Right ventricle myocardium inferior (tissue), 1 donor: ENCODE data around the gene BCKDHB. TPM values are rescaled to one million over a fixed set of nuclear protein-coding genes. Genes with fewer than 3 reads are reported as not detected.
"Not testable (repeated sequence)": the region's sequence is repeated elsewhere in the genome, so short reads cannot be mapped to it uniquely, and the experiment has no call there.

Experiments used
- ATAC-seq: fragments of 200-7000 bp; cut with Tn5 transposase; one replicate; pipeline ENCODE4 v1.9.1; 2020; ENCODE audit warnings: mild to moderate bottlenecking, moderate library complexity
- DNase-seq: peaks from one replicate; pipeline ENCODE4 v3.0.0; 2021; ENCODE audit errors: missing footprints
- intact Hi-C: fragments of 100-400 bp; cut with DNase I; formaldehyde crosslinking; loops from one replicate; pipeline ENCODE4 v1.11.0; 2022
- long read RNA-seq: library from polyadenylated mRNA; unstranded; transcript quantifications from one replicate; pipeline ENCODE4 v2.0.0, GENCODE V29; 2021
- total RNA-seq: library from RNA; stranded (reverse); fragmentation: NEBNext Ultra II Directional; extraction: Animal tissue kit (Norgen Biotek cat#: 25700); gene quantifications from one replicate; pipeline ENCODE4 v1.2.1, GENCODE V29; 2021
- donor health status: DM: no; HTN: yes; CAD: no; lungs with severe emphysema.

The BCKDHB gene
- 28.5 TPM for total RNA-seq
- long read RNA-seq, transcript BCKDHB-202 (11 exons, 1,514 nt): major isoform, 11 of 18 reads
- long read RNA-seq, partial matches to known transcripts: 0 of 18 reads
- long read RNA-seq, other reads (novel, unspliced or antisense): 6 of 18 reads

DNA sequence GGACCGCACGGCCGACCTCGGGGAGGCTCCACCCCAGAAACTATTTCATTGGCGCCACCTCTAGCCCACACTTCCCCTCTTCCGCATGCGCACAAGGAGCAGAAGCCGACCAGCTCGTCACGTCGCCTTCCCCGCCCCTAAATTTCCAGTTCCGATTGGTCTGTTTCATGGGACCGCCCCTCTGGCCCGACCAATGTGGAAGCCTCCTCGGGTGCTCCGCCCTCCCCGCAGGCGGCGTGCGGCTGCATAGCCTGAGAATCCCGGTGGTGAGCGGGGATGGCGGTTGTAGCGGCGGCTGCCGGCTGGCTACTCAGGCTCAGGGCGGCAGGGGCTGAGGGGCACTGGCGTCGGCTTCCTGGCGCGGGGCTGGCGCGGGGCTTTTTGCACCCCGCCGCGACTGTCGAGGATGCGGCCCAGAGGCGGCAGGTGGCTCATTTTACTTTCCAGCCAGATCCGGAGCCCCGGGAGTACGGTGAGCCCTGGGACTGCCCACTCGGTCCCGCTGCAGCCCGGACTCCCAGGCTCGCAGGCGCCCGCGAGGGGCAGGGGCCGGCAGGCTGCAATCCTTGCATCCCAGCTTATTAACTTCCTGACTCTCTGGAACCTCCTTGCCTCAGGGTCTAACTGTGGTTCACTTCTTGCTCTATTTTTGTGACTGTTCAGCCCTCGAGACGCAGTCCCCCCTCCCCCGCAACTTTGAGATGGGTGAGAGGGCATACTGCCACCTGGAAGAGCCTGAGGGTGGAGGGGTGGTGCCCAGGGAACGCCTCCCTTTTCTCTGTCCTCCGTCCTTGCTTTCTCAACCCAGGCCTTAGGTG lies at the start of gene BCKDHB:
BCKDHB (plus strand) TSS at position 254 of the 818 bp plus-strand sequence; CDS start at position 277, 23 bp downstream.
- DNase-seq (peak; percentile 99), ATAC-seq (peak; percentile 100)
- intact Hi-C loops: loop anchor here (1.0 kb wide), 1 partner anchor 102 kb away; the partner anchor contains the start of gene TTK

DNA sequence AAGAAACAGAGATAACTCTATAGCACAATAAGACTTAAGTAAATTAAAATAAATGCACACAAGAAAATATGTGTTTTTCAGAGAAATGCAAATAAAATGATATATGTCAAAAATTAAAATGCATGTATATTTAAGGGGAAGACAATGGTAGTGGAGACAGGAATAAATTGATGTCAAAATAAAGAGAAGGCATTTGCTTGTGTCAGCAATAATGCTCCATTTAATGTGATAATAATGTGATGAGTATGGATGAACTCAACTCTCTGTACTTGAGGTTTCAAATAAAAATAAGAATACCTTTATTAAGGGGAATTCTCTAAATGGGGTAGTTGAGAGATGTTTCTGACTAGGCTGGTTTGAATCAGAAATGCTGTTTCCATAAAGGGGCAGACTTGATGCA lies 45.7 kb upstream of the BCKDHB start:
- intact Hi-C loops: no loop called here
- ATAC-seq: no peak
- DNase-seq: no peak

DNA sequence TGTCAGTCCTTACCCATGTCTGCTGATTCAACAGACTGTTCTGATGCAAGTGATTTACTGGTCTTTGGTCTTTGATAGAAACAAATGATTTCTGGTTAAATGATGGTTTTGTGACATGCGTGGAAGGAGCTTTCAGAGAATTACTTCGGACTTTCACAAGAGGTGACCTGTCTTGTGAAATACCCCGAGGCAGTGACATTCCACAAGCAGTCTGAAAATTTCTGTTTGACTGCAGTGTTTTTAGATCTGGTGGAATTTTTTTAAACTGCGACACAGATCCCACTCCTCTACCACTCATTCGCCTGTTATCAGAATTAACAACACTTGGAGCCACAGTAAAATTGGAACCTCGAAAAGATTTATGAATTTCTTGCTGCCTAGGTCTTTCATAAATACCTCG lies 38.3 kb upstream of the BCKDHB start:
- DNase-seq, ATAC-seq, intact Hi-C loops: not testable (repeated sequence)

DNA sequence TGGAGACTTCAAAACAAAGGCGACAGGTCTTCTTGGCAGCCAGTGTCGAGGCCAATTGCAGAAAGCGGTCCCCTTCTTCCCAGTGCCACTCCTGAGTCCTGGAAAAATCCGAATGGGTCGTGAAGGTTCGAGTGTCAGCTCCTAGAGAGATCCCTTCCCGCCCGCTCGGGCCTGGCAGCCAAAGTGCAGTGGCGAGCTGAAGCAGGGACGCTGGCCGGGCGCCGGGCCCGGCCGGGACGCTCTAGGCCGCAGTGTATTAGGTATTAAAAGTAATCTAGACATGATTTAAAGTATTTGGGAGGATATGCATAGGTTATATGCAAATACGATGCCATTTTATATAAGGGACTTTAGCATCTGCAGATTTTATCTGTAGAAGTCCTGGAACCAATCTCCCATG lies 36.0 kb upstream of the BCKDHB start:
- ATAC-seq, intact Hi-C loops, DNase-seq: not testable (repeated sequence)

GRCh38 chr6:80077067-80077466 lies 29.4 kb upstream of the BCKDHB start:
- ATAC-seq: no peak
- intact Hi-C loops: no loop called here

DNA sequence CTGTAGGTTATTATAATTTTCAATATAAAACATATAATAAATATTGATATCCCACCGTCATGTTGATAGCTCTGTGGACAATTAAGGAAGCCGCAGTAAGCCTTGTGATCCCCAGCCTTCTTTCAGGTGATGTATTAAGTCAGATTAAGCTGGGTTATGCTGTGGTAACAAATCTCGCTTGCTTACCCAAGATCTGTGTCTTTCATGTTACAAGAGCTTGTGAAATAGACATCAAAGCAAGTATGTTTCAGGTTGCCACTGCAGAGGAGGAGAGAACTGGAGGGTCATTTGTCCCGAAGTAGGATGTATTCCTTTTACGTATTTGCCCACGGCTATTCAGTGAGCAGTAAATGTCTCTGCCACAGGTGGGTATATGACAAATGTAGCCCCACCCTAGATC lies 17.8 kb upstream of the BCKDHB start:
- intact Hi-C loops: no loop called here
- ATAC-seq (no peak), DNase-seq (no peak)

More at GRCh38 chr6:80077067-80077466, 29.4 kb upstream of the BCKDHB start:
- no peak for DNase-seq

DNA sequence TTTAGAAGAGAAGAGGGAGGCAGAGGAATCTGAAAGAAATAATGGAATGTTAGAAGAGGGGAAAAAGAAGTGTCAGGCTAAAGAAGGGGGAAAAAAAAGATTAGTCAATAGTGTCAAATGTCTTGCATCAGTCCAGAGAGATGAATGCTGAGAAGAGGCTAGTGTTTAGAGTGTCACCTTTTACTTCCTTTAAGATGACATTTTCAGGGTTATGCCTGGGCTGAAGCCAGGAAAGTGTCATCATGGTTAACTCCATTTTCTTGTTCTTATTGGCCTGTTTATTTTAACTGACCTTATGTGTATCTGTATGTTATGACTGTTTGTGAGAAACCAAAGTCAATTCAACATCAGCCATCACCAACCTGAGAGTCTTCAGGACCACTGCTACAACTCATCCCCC lies 15.0 kb upstream of the BCKDHB start:
- DNase-seq (no peak), ATAC-seq (no peak)
- intact Hi-C loops: loop anchor here (5.0 to 10.0 kb wide), 2 partner anchors 147 to 314 kb away; partner anchors contain the start of gene ELOVL4

DNA sequence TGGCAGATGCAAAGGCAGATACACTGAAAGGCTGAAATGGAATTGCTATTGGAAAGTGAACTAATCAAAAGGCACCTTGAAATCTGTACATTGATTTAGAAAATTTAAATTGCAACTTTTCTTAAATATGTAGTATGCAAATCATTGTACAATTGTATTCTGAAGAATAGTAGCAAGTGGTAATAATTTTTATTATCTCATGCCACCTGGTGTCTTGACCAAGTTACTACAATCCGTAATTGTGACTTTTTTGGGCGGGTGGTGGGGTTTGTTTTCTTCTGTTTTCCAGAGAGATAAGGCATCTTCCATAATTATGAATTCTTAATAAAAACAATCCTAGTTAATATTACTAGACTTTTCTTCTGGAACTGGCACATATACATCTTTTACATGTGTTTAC lies 12.5 kb upstream of the BCKDHB start:
- intact Hi-C loops: loop anchor here (5.0 to 10.0 kb wide), 2 partner anchors 149 to 317 kb away; partner anchors contain the start of gene ELOVL4
- DNase-seq: no peak
- ATAC-seq: no peak

DNA sequence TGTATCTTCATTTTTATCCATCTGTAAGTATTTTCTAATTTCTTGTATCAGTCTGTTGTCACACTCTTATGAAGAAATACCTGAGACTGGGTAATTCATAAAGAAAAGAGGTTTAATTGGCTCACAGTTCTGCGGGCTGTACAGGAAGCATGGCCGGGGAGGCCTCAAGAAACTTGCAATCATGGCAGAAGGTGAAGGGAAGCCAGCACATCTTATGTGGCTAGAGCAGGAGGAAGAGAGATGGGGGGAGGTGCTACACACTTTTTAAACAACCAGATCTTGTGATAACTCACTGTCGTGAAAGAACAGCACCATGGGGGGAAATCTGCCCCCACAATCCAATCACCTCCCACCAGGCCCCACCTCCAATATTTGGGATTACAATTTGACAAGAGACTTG lies 10.9 kb upstream of the BCKDHB start:
- intact Hi-C loops: loop anchor here (10.0 kb wide), 1 partner anchor 151 kb away; the partner anchor contains the start of gene ELOVL4
- DNase-seq: no peak
- no peak for ATAC-seq

DNA sequence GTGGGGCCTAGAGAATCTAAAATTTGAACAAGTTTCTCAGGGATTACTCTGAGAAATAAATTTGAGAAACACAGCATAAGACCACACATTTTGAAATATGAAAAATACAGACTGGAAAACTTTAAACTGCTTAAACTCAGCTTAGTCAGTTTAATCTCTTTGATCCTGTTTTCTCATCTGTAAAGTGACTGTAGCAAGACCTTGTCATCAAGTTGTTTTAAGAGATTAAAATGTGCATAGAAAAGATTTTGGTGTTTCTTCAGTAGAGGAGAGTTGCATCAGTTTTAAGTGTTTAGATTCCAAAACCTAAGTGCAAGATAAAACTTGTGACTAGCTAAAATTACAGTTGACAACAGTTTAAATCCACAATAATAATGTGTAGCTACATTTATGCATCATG lies 8.1 kb upstream of the BCKDHB start:
- ATAC-seq (no peak), DNase-seq (no peak)
- intact Hi-C loops: loop anchor here (10.0 kb wide), 1 partner anchor 154 kb away; the partner anchor contains the start of gene ELOVL4

DNA sequence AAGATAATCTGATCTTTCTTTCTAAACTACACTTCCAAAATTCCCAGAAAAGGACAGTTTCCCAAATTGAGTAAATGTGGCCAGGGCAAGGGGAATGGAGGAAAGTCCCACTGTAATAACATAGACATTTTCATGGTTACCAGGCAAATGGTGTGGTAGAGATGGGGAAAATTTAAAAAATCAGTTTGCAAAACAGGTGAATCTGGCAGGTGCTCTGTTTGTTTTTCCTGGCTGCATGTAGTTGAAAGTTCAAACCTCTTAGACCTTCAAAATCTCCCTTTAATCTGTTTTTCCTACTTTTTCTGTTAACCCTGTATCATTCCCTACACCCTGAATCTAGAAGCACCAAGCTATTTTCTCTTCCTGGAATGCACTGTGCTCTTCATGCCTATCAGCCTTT lies 2.0 kb upstream of the BCKDHB start:
- ATAC-seq (no peak), DNase-seq (no peak)
- intact Hi-C loops: no loop called here

DNA sequence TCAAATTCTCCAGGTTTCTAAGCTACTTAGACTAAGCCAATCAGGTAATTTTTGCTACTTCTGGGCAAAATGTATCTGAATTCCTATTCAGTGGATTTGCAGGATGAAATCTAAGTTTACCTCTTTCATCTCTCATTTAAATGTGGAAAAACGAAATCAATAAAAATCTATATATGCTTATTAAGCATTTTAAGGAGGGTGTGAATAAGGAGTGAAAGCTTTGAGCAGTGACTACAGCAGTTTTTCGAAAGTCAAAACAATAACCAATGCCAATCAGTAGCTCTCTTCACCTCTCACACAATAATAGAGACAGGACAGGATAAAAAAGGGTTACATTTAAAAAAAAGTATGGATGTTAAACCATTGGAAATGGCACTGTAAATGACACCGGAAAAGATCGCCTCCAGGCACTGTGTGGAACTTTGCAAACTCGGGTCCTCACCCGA lies 476 bp upstream of the BCKDHB start:
- DNase-seq (no peak), ATAC-seq (no peak)
- intact Hi-C loops: loop anchor here (1.0 kb wide), 1 partner anchor 102 kb away; the partner anchor contains the start of gene TTK

DNA sequence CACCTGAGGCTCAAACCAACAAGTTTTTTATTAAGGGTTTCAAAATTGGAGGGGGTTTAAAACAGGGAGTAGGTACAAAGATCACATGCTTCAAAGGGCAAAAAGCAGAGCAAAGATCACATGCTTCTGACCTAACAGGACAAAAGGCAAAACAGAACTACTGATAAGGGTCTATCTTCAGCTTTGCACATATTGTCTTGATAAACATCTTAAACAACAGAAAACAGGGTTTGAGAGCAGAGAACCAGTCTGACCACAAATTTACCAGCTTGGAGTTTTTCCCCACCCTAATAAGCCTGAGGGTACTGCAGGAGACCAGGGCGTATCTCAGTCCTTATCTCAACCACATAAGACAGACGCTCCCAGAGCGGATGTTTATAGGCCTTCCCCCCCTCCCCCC lies 16.1 kb downstream of the BCKDHB start:
- ATAC-seq, intact Hi-C loops, DNase-seq: not testable (repeated sequence)

DNA sequence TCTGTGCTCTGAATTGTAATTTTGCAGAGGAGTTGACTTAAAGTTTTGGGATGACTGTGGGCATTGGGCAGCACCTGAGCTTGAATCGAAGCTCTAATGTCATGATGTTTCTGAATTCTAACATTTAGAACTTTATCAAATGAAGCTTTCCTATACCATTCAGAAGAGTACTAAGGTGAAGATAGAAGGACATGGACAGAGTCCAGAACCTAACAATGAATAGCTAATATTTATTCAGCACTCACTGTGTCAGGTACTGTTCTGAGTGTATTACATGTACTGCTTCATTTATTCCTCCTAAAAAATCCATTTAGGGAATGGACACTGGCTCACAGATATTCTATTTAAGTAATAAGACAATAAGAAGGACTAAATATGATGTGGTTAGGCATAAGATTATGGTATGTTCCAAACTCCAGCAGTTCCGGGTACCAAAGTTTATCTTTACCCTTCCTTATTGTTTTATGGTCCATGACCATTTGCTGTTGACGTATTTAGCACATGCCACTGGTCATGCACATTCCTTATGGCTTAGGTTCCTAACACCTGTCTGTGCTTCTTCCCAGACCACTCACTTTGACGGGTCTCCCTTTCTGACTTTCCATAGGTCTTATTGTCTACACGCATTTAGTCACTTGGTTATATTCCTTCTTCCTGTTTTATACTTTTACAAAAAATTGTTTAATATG lies 20.3 kb downstream of the BCKDHB start:
- intact Hi-C loops: no loop called here
- DNase-seq: no peak
- no peak for ATAC-seq

DNA sequence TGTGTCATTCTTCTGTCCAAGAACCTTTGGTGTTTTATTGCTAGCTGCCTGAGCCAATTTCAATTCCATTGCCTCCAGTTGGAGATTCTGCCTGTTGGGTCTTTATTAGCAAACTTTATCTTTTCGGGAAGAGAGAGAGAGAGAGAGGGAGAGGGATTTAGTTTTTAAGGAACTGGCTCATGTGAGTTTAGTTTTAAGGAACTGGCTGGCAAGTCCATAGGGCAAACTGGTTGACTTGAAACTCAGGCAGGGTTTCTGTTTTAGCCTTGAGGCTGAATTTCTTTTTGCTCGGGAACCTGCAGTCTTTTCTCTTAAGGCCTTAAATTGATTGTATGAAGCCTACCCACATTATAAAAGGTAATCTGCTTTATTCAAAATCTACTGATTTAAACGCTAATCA lies 23.0 kb downstream of the BCKDHB start:
- no peak for ATAC-seq
- intact Hi-C loops: no loop called here

GRCh38 chr6:80133020-80133419 lies 26.5 kb downstream of the BCKDHB start:
- peak; percentile 52 for ATAC-seq
- intact Hi-C loops: loop anchor here (10.0 kb wide), 2 partner anchors 342 to 472 kb away; no protein-coding TSS in a partner anchor
- DNase-seq: no peak

More for the DNA sequence above, 23.0 kb downstream of the BCKDHB start:
- no peak for DNase-seq

DNA sequence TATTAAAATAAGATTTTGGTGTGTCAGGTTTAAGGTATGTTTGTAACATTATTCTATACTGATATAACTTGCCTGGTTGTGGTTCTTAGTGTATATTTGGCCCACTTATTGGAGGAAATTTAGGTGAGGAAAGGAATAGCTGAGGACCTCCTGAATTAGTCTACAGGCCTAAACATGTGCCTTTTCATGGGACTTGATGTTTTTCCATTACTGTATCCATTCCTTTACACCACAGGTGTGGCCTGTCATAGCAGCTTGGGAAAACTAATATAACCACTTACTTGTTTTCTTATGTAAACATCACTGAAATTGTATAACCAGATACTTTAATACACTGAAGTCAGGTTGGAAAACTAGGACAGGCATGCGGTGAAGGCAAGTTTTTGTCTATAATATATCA lies 27.6 kb downstream of the BCKDHB start:
- DNase-seq (no peak), ATAC-seq (no peak)
- intact Hi-C loops: loop anchor here (10.0 kb wide), 2 partner anchors 341 to 471 kb away; no protein-coding TSS in a partner anchor

DNA sequence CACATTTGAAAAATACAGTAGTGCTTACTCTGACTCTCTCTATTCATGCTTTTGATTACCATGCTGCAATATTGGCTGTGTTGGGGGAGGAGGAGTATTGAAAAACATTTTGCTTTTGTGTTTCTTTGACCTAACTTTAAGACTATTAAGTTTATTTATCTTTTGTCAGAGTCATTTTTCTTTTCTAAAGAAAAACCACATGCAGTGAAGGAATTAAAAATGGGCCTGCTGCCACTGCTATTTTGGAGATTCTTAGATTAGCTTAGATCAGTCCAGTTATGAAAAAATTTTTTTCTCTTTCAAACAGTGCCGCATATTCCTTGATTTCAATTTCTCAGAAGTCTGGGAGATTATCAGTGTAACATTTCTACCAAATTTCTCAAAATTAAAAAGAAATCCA lies 36.1 kb downstream of the BCKDHB start:
- no peak for ATAC-seq
- intact Hi-C loops: loop anchor here (5.0 kb wide), 1 partner anchor 70 kb away; no protein-coding TSS in a partner anchor

GRCh38 chr6:80143419-80143937 lies 37.0 kb downstream of the BCKDHB start:
- ATAC-seq (peak; percentile 62), DNase-seq (peak; percentile 45)
- intact Hi-C loops: loop anchor here (5.0 kb wide), 1 partner anchor 69 kb away; no protein-coding TSS in a partner anchor

More for the DNA sequence above, 36.1 kb downstream of the BCKDHB start:
- no peak for DNase-seq
